GM12878 (cell line): ENCODE data around the gene UQCRC1. TPM values are rescaled to one million over a fixed set of nuclear protein-coding genes. Genes with fewer than 3 reads are reported as not detected.

ENCODE experiments used
- ATAC-seq: fragments of 200-7000 bp; cut with Tn5 transposase; 3 replicates; pipeline ENCODE4 v1.9.1; 2020; ENCODE audit warnings: mild to moderate bottlenecking, moderate library complexity
- BruUV-seq: library from RNA; stranded (reverse); fragments of 400-500 nt; replicated peaks from 2 replicates; lab custom pipeline; 2021; lab: Mats Ljungman, UMichigan
- CTCF ChIA-PET: fragments of 300-600 bp; sonication (Branson Sonifier 250); formaldehyde crosslinking; extraction: SDS; loops from one replicate; lab custom pipeline; 2021; ENCODE audit warnings: inconsistent platforms; lab: Yijun Ruan, JAX
- POLR2A ChIA-PET: fragments of 350-600 bp; formaldehyde crosslinking; extraction: SDS; loops from one replicate; lab custom pipeline; 2021; ENCODE audit warnings: inconsistent platforms; lab: Charles Lee
- RAD21 ChIA-PET: fragments of 300-600 bp; sonication (Branson Sonifier 250); formaldehyde crosslinking; loops from one replicate; lab custom pipeline; 2023; ENCODE audit warnings: antibody characterized with exemption; ENCODE audit not compliant: unreplicated experiment; lab: Charles Lee
- SMC1A ChIA-PET: fragments of 300-600 bp; sonication (Branson Sonifier 250); formaldehyde crosslinking; loops from one replicate; lab custom pipeline; 2023; ENCODE audit not compliant: unreplicated experiment, uncharacterized antibody; lab: Charles Lee
- DNase-seq: peaks from one replicate; pipeline ENCODE4 v3.0.0-alpha.2; 2011; ENCODE audit warnings: low read depth, low spot score
- FAIRE-seq: peaks from 3 replicates; lab custom pipeline; 2011; peaks lifted over from hg19 to GRCh38; lab: Jason Lieb, UNC
- H2AFZ ChIP-seq: 2 replicates; pipeline ENCODE4 v1.6.0; 2011; ENCODE audit warnings: low read depth, low read length, control low read depth; ENCODE audit not compliant: control insufficient read depth
- H3K27ac ChIP-seq: 2 replicates; pipeline ENCODE4 v1.5.1; 2011; ENCODE audit warnings: control low read depth; ENCODE audit not compliant: control insufficient read depth, insufficient read depth
- H3K27me3 ChIP-seq, 2 experiments: replicated peaks in 1 of 2; 2 replicates each; pipeline versions ENCODE4 v1.6.0 to v1.6.1; 2011; ENCODE audit warnings: low read length in 1 of 2; ENCODE audit not compliant: control insufficient read depth in 2 of 2, insufficient read depth in 2 of 2
- H3K36me3 ChIP-seq, 2 experiments: 2 replicates each; pipeline ENCODE4 v1.5.1; 2011; ENCODE audit warnings: low read length in 1 of 2; ENCODE audit not compliant: control insufficient read depth in 2 of 2, insufficient read depth in 2 of 2
- H3K4me1 ChIP-seq: 2 replicates; pipeline ENCODE4 v1.6.1; 2011; ENCODE audit warnings: mild to moderate bottlenecking, low read length, moderate library complexity, mixed read lengths; ENCODE audit not compliant: control insufficient read depth, insufficient read depth
- H3K4me2 ChIP-seq: 2 replicates; pipeline ENCODE4 v1.6.0; 2011; ENCODE audit warnings: control low read depth; ENCODE audit not compliant: control insufficient read depth, insufficient read depth
- H3K4me3 ChIP-seq: fragments of 200-600 bp; sonication (generic); 2 replicates; pipeline ENCODE4 v1.5.1; 2016
- H3K79me2 ChIP-seq: 2 replicates; pipeline ENCODE4 v1.6.0; 2011; ENCODE audit warnings: low read length; ENCODE audit not compliant: control insufficient read depth, insufficient read depth
- H3K9ac ChIP-seq: 2 replicates; pipeline ENCODE4 v1.8.0; 2011; ENCODE audit warnings: low read length, control low read depth, mixed read lengths; ENCODE audit not compliant: control insufficient read depth, insufficient read depth
- H3K9me3 ChIP-seq: replicated peaks from 3 replicates; pipeline ENCODE4 v1.5.1; 2011; ENCODE audit warnings: mild to moderate bottlenecking, low read length; ENCODE audit not compliant: control insufficient read depth, insufficient read depth
- H4K20me1 ChIP-seq: 2 replicates; pipeline ENCODE4 v1.6.0; 2011; ENCODE audit not compliant: control insufficient read depth, insufficient read depth
- BCL3 ChIP-seq: IDR thresholded peaks from 2 replicates; pipeline ENCODE4 v1.6.1; 2011; ENCODE audit warnings: borderline replicate concordance, low read depth, mild to moderate bottlenecking, moderate library complexity, low read length; ENCODE audit not compliant: insufficient read depth, poor library complexity, severe bottlenecking
- CHD4 ChIP-seq: fragments of 200-600 bp; sonication (generic); IDR thresholded peaks from 2 replicates; pipeline ENCODE4 v1.6.1; 2016; ENCODE audit warnings: mild to moderate bottlenecking
- E2F8 ChIP-seq: fragments of 450-650 bp; IDR thresholded peaks from 2 replicates; pipeline ENCODE4 v1.6.1; 2018; ENCODE audit warnings: mild to moderate bottlenecking, low read depth, moderate library complexity; ENCODE audit not compliant: partially characterized antibody
- GABPA ChIP-seq: IDR thresholded peaks from 2 replicates; pipeline ENCODE4 v1.6.1; 2014; ENCODE audit warnings: antibody characterized with exemption, low read depth, mild to moderate bottlenecking, inconsistent platforms
- KLF5 ChIP-seq: fragments of 450-650 bp; IDR thresholded peaks from 2 replicates; pipeline ENCODE4 v1.6.1; 2014; ENCODE audit warnings: mild to moderate bottlenecking; ENCODE audit not compliant: partially characterized antibody
- MAX ChIP-seq: IDR thresholded peaks from 2 replicates; pipeline ENCODE4 v1.6.1; 2012; ENCODE audit warnings: low read depth, low read length, improper control_type of control experiment
- NKRF ChIP-seq: fragments of 450-650 bp; conservative IDR thresholded peaks from 2 replicates; pipeline ENCODE4 v1.6.1; 2017; ENCODE audit warnings: mild to moderate bottlenecking, moderate library complexity
- POLR2AphosphoS5 ChIP-seq: IDR thresholded peaks from 2 replicates; pipeline ENCODE4 v1.6.1; 2011; ENCODE audit warnings: mild to moderate bottlenecking, low read length, inconsistent platforms
- RCOR1 ChIP-seq: conservative IDR thresholded peaks from 2 replicates; pipeline ENCODE4 v1.6.1; 2012; ENCODE audit warnings: low read depth, low read length, improper control_type of control experiment
- RFX5 ChIP-seq: IDR thresholded peaks from 2 replicates; pipeline ENCODE4 v1.6.1; 2011; ENCODE audit warnings: low read depth, low read length, improper control_type of control experiment
- SMC3 ChIP-seq: IDR thresholded peaks from 2 replicates; pipeline ENCODE4 v1.6.1; 2011; ENCODE audit warnings: low read length, improper control_type of control experiment, borderline replicate concordance
- SRF ChIP-seq, 2 experiments: IDR thresholded peaks; 2 replicates each; pipeline ENCODE4 v1.6.1; 2011; ENCODE audit warnings: low read depth in 2 of 2, low read length in 2 of 2, mild to moderate bottlenecking in 1 of 2, moderate library complexity in 1 of 2
- TARDBP ChIP-seq: IDR thresholded peaks from 2 replicates; pipeline ENCODE4 v1.6.1; 2016; ENCODE audit warnings: borderline replicate concordance
- WGBS: methylation state at CpG from one replicate; pipeline ENCODE4 v1.1.6; 2016; ENCODE audit warnings: low lambda C conversion rate; ENCODE audit not compliant: insufficient replicate concordance, insufficient coverage; ENCODE audit errors: missing lambda C conversion rate; 5-methylcytosine and 5-hydroxymethylcytosine counted together
- in situ Hi-C: fragments of 300-500 bp; cut with MboI; formaldehyde crosslinking; loops from 9 replicates; pipeline ENCODE4 v1.14.3; 2018; ENCODE audit warnings: mixed read lengths
- intact Hi-C: fragments of 100-400 bp; cut with micrococcal nuclease; formaldehyde crosslinking; loops from one replicate; pipeline ENCODE4 v1.14.2; 2022; ENCODE audit not compliant: unreplicated experiment
- polyA plus RNA-seq, 11 experiments: library from polyadenylated mRNA; depleted of rRNA in 4 of 11; unstranded in 6 of 11; stranded (reverse) in 5 of 11; fragments of >200 nt; fragmentation: Nextera tagmentation in 4 of 11; fragmentation: Illumina TruSeq in 1 of 11; extraction: Ambion mirVana in 4 of 11; extraction: Trizol in 1 of 11; gene quantifications; 1 replicate in 1 of 11; 2 replicates in 10 of 11; pipeline versions ENCODE4 v1.2.1 to v1.2.3, GENCODE V29; 2011 to 2016; ENCODE audit warnings: inconsistent platforms in 2 of 11, missing spikeins in 2 of 11, low read depth in 1 of 11
- total RNA-seq, 4 experiments: library from RNA; depleted of rRNA in 3 of 4; stranded (reverse); fragments of >200 nt in 3 of 4; fragmentation: Illumina TruSeq in 1 of 4; extraction: Trizol in 1 of 4; gene quantifications; 2 replicates each; pipeline versions ENCODE4 v1.2.1 to v1.2.3, GENCODE V29; 2013 to 2021

The UQCRC1 gene
- total and polyA plus RNA-seq, 10 of the 15 experiments (the other 5 are each of a cell fraction or from before 2014, with no cell fraction given), result 116 to 426 (median 228) TPM

DNA sequence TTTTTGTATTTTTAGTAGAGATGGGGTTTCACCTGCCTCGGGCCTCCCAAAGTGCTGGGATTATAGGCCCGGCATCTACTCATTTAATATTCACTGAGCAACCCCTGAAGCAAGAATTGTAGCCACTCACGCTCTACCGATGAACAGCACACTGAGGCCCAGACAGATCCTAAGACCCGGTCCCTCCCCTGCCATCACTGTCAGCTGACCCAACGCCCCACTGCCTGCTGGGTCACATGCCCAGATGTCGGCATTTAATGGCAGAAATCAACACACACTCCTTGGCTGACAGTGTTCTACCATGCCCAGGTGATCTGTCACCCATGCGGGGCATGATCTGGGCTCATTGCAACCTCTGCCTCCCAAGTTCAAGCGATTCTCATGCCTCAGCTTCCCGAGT lies 15.3 kb upstream of the UQCRC1 start:
- Histone ChIP-seq H3K4me3 (no peak overlapping the region), H3K4me2 (no peak overlapping the region), H2AFZ (no peak overlapping the region), H3K27ac (no peak overlapping the region), H3K36me3 (peaks cover 0 to 4% of the 10 kb centered on the region in 2 experiments; a peak in 3 of 4 replicates), H3K79me2 (no peaks in the 10 kb centered on the region), H3K9ac (no peak overlapping the region), H3K4me1 (no peaks in the 10 kb centered on the region), H3K9me3 (no peaks in the 10 kb centered on the region), H3K27me3 (no peaks in the 10 kb centered on the region), H4K20me1 (no peaks in the 10 kb centered on the region)
- CTCF ChIA-PET, result interaction anchor here (1.5 to 2.6 kb wide), 2 partner anchors 10 to 15 kb away, joined by 5 to 16 read pairs; partner anchors contain the start of genes SLC26A6 and UQCRC1
- FAIRE-seq, result no peak
- no peak for ATAC-seq
- no peak for DNase-seq
- TF ChIP-seq KLF5, result no peak
- no peak for TF ChIP-seq GABPA
- no peak for TF ChIP-seq SMC3
- no peak for TF ChIP-seq RFX5
- TF ChIP-seq POLR2AphosphoS5, result no peak
- TF ChIP-seq MAX, result no peak
- TF ChIP-seq RCOR1, result no peak
- no peak for TF ChIP-seq E2F8
- TF ChIP-seq TARDBP, result no peak
- no peak for TF ChIP-seq CHD4
- no peak for TF ChIP-seq NKRF
- TF ChIP-seq BCL3, result no peak
- no peak for TF ChIP-seq SRF (IDR thresholded peaks at IDR 0.05; ENCODE audit: low read depth in 2 of 2, low read length in 2 of 2)
- no TSS peak for BruUV-seq
- in situ Hi-C loops, result no loop called here
- intact Hi-C loops, result no loop called here
- POLR2A ChIA-PET, result no interaction called here
- SMC1A ChIA-PET, result no interaction called here
- WGBS, result 85% methylated on average over 10 of the region's 10 CpGs
- RAD21 ChIA-PET, result no interaction called here
